Caco-2 (cell line): ENCODE measurements around the gene TNFRSF18. TPM values are rescaled to one million over a fixed set of nuclear protein-coding genes. Genes with fewer than 3 reads are reported as not detected.

Experiments
- BruUV-seq: library from RNA; stranded (reverse); fragments of 400-500 nt; replicated peaks from 2 replicates; lab custom pipeline; 2021; lab: Mats Ljungman, UMichigan
- CTCF ChIA-PET: fragments of 300-600 bp; sonication (Branson Sonifier 250); formaldehyde crosslinking; loops from one replicate; lab custom pipeline; 2022; ENCODE audit warnings: antibody characterized with exemption; lab: Charles Lee
- POLR2A ChIA-PET: fragments of 300-600 bp; sonication (Branson Sonifier 250); formaldehyde crosslinking; loops from one replicate; lab custom pipeline; 2022; ENCODE audit warnings: antibody characterized with exemption; lab: Charles Lee
- DNase-seq, 2 experiments: peaks; one replicate each; pipeline versions ENCODE4 v3.0.0 to v3.0.0-alpha.2; 2020 to 2022
- H3K27me3 ChIP-seq: replicated peaks from 2 replicates; pipeline ENCODE4 v1.6.0; 2011; ENCODE audit warnings: low read length; ENCODE audit not compliant: control insufficient read depth, insufficient read depth
- H3K36me3 ChIP-seq: 2 replicates; pipeline ENCODE4 v1.5.1; 2011; ENCODE audit warnings: low read length; ENCODE audit not compliant: control insufficient read depth, insufficient read depth
- H3K4me1 ChIP-seq: fragments of 250-450 bp; sonication (Bioruptor Pico); 2 replicates; pipeline ENCODE4 v1.5.1; 2020; ENCODE audit warnings: mild to moderate bottlenecking
- H3K4me3 ChIP-seq: 2 replicates; pipeline ENCODE4 v1.5.1; 2011; ENCODE audit warnings: low read depth, mild to moderate bottlenecking, control low read depth, low read length
- H3K9me3 ChIP-seq: fragments of 250-450 bp; sonication (Bioruptor Pico); 2 replicates; pipeline ENCODE4 v1.5.1; 2020; ENCODE audit warnings: mild to moderate bottlenecking, moderate library complexity
- H3K27ac Mint-ChIP-seq: one replicate; pipeline ENCODE4 v1.8.0; 2022; ENCODE audit warnings: mixed read lengths; ENCODE audit not compliant: unreplicated experiment
- H3K27me3 Mint-ChIP-seq: one replicate; pipeline ENCODE4 v1.8.0; 2022; ENCODE audit warnings: mixed read lengths; ENCODE audit not compliant: insufficient read depth, unreplicated experiment
- H3K36me3 Mint-ChIP-seq: one replicate; pipeline ENCODE4 v1.8.0; 2022; ENCODE audit warnings: mild to moderate bottlenecking, mixed read lengths; ENCODE audit not compliant: insufficient read depth, unreplicated experiment
- H3K4me1 Mint-ChIP-seq: one replicate; pipeline ENCODE4 v1.8.0; 2022; ENCODE audit warnings: low read depth, mixed read lengths; ENCODE audit not compliant: unreplicated experiment
- H3K4me3 Mint-ChIP-seq: one replicate; pipeline ENCODE4 v1.8.0; 2022; ENCODE audit warnings: mild to moderate bottlenecking, moderate library complexity, mixed read lengths; ENCODE audit not compliant: unreplicated experiment
- H3K9me3 Mint-ChIP-seq: one replicate; pipeline ENCODE4 v1.8.0; 2022; ENCODE audit warnings: mixed read lengths; ENCODE audit not compliant: unreplicated experiment
- CTCF ChIP-seq, 2 experiments: fragments of 200-600 bp in 1 of 2; IDR thresholded peaks; 1 replicate in 1 of 2; 2 replicates in 1 of 2; pipeline versions ENCODE4 v1.5.1 to v1.8.0; 2011 to 2022; ENCODE audit warnings: antibody characterized with exemption in 1 of 2, control low read depth in 1 of 2, inconsistent platforms in 1 of 2, low read depth in 1 of 2, low read length in 1 of 2, mild to moderate bottlenecking in 1 of 2, moderate library complexity in 1 of 2; ENCODE audit not compliant: insufficient read depth in 1 of 2, severe bottlenecking in 1 of 2, unreplicated experiment in 1 of 2
- intact Hi-C: fragments of 100-400 bp; cut with micrococcal nuclease; formaldehyde crosslinking; loops from one replicate; pipeline ENCODE4 v1.10.0; 2022; ENCODE audit not compliant: unreplicated experiment
- total RNA-seq: library from RNA; stranded (reverse); gene quantifications from 2 replicates; pipeline ENCODE4 v1.2.3, GENCODE V29; 2022

The TNFRSF18 gene
- total RNA-seq, 1 experiment from 2014 or later, result not detected

- Histone ChIP-seq H3K4me3 (no peak overlapping the region), H3K4me1 (no peaks in the 10 kb centered on the region), H3K9me3 (peaks cover 8% of the 10 kb centered on the region; the same call in 1 of the 2 replicates), H3K27me3 (no peaks in the 10 kb centered on the region), H3K36me3 (no peaks in the 10 kb centered on the region)
- no peak overlapping the region for H3K4me3 Mint-ChIP-seq
- H3K27ac Mint-ChIP-seq, result no peak overlapping the region
- DNase-seq, result no peak
- POLR2A ChIA-PET, result no interaction called here
- BruUV-seq, result no TSS peak
- intact Hi-C loops, result no loop called here
- no peaks in the 10 kb centered on the region for H3K36me3 Mint-ChIP-seq
- no peaks in the 10 kb centered on the region for H3K27me3 Mint-ChIP-seq
- peaks cover 22% of the 10 kb centered on the region for H3K9me3 Mint-ChIP-seq
- TF ChIP-seq CTCF (IDR thresholded peaks at IDR 0.05; ENCODE audit: insufficient read depth in 1 of 2, low read depth in 1 of 2, low read length in 1 of 2, severe bottlenecking in 1 of 2, unreplicated experiment in 1 of 2), result no peak
- no peaks in the 10 kb centered on the region for H3K4me1 Mint-ChIP-seq
- CTCF ChIA-PET, result no interaction called here
Observed at GRCh38 chr1:1194723-1195122, 11.7 kb downstream of the TNFRSF18 start.

GRCh38 chr1:1191734-1192133 lies 14.7 kb downstream of the TNFRSF18 start:
- intact Hi-C loops, result no loop called here
- CTCF ChIA-PET, result no interaction called here
- no TSS peak for BruUV-seq
- Mint-ChIP-seq H3K36me3 (no peaks in the 10 kb centered on the region), H3K27me3 (no peaks in the 10 kb centered on the region), H3K4me3 (no peak overlapping the region), H3K4me1 (no peaks in the 10 kb centered on the region), H3K9me3 (peaks cover 22% of the 10 kb centered on the region), H3K27ac (no peak overlapping the region)
- no peak for TF ChIP-seq CTCF (IDR thresholded peaks at IDR 0.05; ENCODE audit: insufficient read depth in 1 of 2, low read depth in 1 of 2, low read length in 1 of 2, severe bottlenecking in 1 of 2, unreplicated experiment in 1 of 2)
- Histone ChIP-seq H3K4me1 (no peaks in the 10 kb centered on the region), H3K4me3 (no peak overlapping the region), H3K27me3 (no peaks in the 10 kb centered on the region), H3K9me3 (peaks cover 8% of the 10 kb centered on the region; the same call in 1 of the 2 replicates), H3K36me3 (no peaks in the 10 kb centered on the region)
- POLR2A ChIA-PET, result no interaction called here
- no peak for DNase-seq

GRCh38 chr1:1189111-1189510 lies 17.3 kb downstream of the TNFRSF18 start:
- no peaks in the 10 kb centered on the region for H3K4me1 ChIP-seq
- CTCF ChIA-PET, result no interaction called here
- DNase-seq, result no peak
- H3K27me3 Mint-ChIP-seq, result no peaks in the 10 kb centered on the region
- no peak overlapping the region for H3K27ac Mint-ChIP-seq
- H3K27me3 ChIP-seq, result no peaks in the 10 kb centered on the region
- no peaks in the 10 kb centered on the region for H3K36me3 ChIP-seq
- POLR2A ChIA-PET, result no interaction called here
- no peaks in the 10 kb centered on the region for H3K36me3 Mint-ChIP-seq
- peaks cover 10% of the 10 kb centered on the region for H3K9me3 Mint-ChIP-seq
- H3K4me3 ChIP-seq, result no peak overlapping the region
- BruUV-seq, result no TSS peak
- no peaks in the 10 kb centered on the region for H3K9me3 ChIP-seq
- intact Hi-C loops, result no loop called here
- H3K4me1 Mint-ChIP-seq, result no peaks in the 10 kb centered on the region
- TF ChIP-seq CTCF (IDR thresholded peaks at IDR 0.05; ENCODE audit: insufficient read depth in 1 of 2, low read depth in 1 of 2, low read length in 1 of 2, severe bottlenecking in 1 of 2, unreplicated experiment in 1 of 2), result no peak
- H3K4me3 Mint-ChIP-seq, result no peak overlapping the region
